Liver (tissue), 4 donors: ENCODE results near the gene RAET1E. TPM values are rescaled to one million over a fixed set of nuclear protein-coding genes. Genes with fewer than 3 reads are reported as not detected.

Experiments
- polyA plus RNA-seq, 2 donors: library from polyadenylated mRNA; stranded (reverse) in 1 of 2; unstranded in 1 of 2; fragments of 200-250 nt in 1 of 2; fragments of >200 nt in 1 of 2; fragmentation: Nextera tagmentation in 1 of 2; extraction: Ambion mirVana in 1 of 2; gene quantifications; one replicate each; pipeline versions ENCODE4 v1.2.1 to v1.2.3, GENCODE V29; 2013 to 2015
- total RNA-seq, 2 donors: library from RNA; depleted of rRNA; stranded (reverse); fragments of >200 nt; gene quantifications; one replicate each; pipeline ENCODE4 v1.2.3, GENCODE V29; 2014
- donor health status: healthy.
- donor health status: healthy.
- donor health status: healthy.

RAET1E gene
- total and polyA plus RNA-seq, 4 donors, result not detected

Other genes starting within 250 kb of the RAET1E start
- 10 to 100 TPM in 1 of 2 donors, 1 to 10 TPM in 1; 8.3 to 14.5 TPM for gene KATNA1, start 249.4 kb downstream of the RAET1E start, total RNA-seq
- gene KATNA1, start 249.4 kb downstream of the RAET1E start, polyA plus RNA-seq, result 1 to 10 TPM; 3.1 to 4.8 TPM
- gene LATS1, start 180.0 kb downstream of the RAET1E start, total RNA-seq, result 1 to 10 TPM; 8.3 to 9.2 TPM
- gene LATS1, start 180.0 kb downstream of the RAET1E start, polyA plus RNA-seq, result 1 to 10 TPM; 2.7 to 2.8 TPM
- gene NUP43, start 151.6 kb downstream of the RAET1E start, total RNA-seq, result 10 to 100 TPM; 16.2 to 18.5 TPM
- gene NUP43, start 151.6 kb downstream of the RAET1E start, polyA plus RNA-seq, result 1 to 10 TPM; 3.2 to 4.6 TPM
- 10 to 100 TPM; 72.7 to 77.2 TPM for gene PCMT1, start 148.4 kb downstream of the RAET1E start, total RNA-seq
- gene PCMT1, start 148.4 kb downstream of the RAET1E start, polyA plus RNA-seq, result 10 to 100 TPM; 56.8 to 78.8 TPM
- gene LRP11, start 33.8 kb downstream of the RAET1E start, total RNA-seq, result 10 to 100 TPM in 1 of 2 donors, 1 to 10 TPM in 1; 7.2 to 13.3 TPM
- 1 to 10 TPM; 3.4 to 4.8 TPM for gene LRP11, start 33.8 kb downstream of the RAET1E start, polyA plus RNA-seq
- not detected for gene RAET1G, start 25.0 kb upstream of the RAET1E start, total RNA-seq
- gene RAET1G, start 25.0 kb upstream of the RAET1E start, polyA plus RNA-seq, result not detected
- under 1 TPM; 0.14 to 0.25 TPM for gene ULBP2, start 43.9 kb upstream of the RAET1E start, total RNA-seq
- gene ULBP2, start 43.9 kb upstream of the RAET1E start, polyA plus RNA-seq, result under 1 TPM; 0.15 to 0.27 TPM
- under 1 TPM; under 0.01 to 0.05 TPM for gene ULBP1, start 65.8 kb upstream of the RAET1E start, total RNA-seq
- under 1 TPM in 1 of 2 donors, not detected in 1; 0.03 TPM for gene ULBP1, start 65.8 kb upstream of the RAET1E start, polyA plus RNA-seq
- gene RAET1L, start 127.4 kb upstream of the RAET1E start, total RNA-seq, result not detected
- not detected for gene RAET1L, start 127.4 kb upstream of the RAET1E start, polyA plus RNA-seq
- 1 to 10 TPM in 1 of 2 donors, under 1 TPM in 1; 0.92 to 2.3 TPM for gene ULBP3, start 171.0 kb upstream of the RAET1E start, total RNA-seq
- gene ULBP3, start 171.0 kb upstream of the RAET1E start, polyA plus RNA-seq, result under 1 TPM in 1 of 2 donors, not detected in 1; 0.88 TPM
- under 1 TPM in 1 of 2 donors, not detected in 1; 0.05 TPM for gene PPP1R14C, start 244.9 kb upstream of the RAET1E start, total RNA-seq
- gene PPP1R14C, start 244.9 kb upstream of the RAET1E start, polyA plus RNA-seq, result not detected